GM12875 (cell line): ENCODE results near the gene SLC27A5.
"Not testable (repeated sequence)": the region's sequence is repeated elsewhere in the genome, so short reads cannot be mapped to it uniquely, and the experiment has no call there.

Source experiments
- H3K4me3 ChIP-seq: one replicate; pipeline ENCODE4 v1.5.1; 2011; ENCODE audit warnings: low read depth, low read length, control low read depth
- CTCF ChIP-seq: IDR thresholded peaks from 2 replicates; pipeline ENCODE4 v1.5.1; 2011; ENCODE audit warnings: low read depth, mild to moderate bottlenecking, control low read depth, inconsistent platforms, low read length, moderate library complexity, borderline replicate concordance; ENCODE audit not compliant: insufficient read depth

Gene SLC27A5

GRCh38 chr19:58509731-58510083 is 2.1 kb downstream of the SLC27A5 start:
- no peak overlapping the region for H3K4me3 ChIP-seq
- TF ChIP-seq CTCF, result no peak

DNA sequence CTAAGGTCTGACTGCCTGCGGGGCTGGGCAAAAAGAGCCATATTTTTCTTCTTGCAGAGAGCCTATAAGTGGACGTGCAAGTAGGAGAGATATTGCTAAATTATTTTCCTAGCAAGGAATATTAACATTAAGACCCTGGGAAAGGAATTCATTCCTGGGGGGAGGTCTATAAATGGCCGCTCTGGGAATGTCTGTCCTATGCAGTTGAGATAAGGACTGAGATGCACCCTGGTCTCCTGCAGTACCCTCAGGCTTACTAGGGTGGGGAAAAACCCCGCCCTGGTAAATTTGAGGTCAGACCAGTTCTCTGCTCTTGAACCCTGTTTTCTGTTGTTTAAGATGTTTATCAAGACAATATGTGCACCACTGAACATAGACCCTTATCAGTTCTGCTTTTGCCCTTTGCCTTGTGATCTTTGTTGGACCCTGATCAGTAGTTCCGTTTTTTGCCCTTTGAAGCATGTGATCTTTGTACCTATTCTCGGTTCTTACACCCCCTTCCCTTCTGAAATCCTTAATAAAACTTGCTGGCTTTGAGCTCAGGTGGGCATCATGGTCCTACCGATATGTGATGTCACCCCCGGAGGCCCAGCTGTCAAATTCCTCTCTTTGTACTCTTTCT is 4.1 kb downstream of the SLC27A5 start:
- not testable (repeated sequence) for H3K4me3 ChIP-seq

- no peak overlapping the region for H3K4me3 ChIP-seq
- no peak for TF ChIP-seq CTCF
Measured at GRCh38 chr19:58500242-58500641, 11.6 kb downstream of the SLC27A5 start.

DNA sequence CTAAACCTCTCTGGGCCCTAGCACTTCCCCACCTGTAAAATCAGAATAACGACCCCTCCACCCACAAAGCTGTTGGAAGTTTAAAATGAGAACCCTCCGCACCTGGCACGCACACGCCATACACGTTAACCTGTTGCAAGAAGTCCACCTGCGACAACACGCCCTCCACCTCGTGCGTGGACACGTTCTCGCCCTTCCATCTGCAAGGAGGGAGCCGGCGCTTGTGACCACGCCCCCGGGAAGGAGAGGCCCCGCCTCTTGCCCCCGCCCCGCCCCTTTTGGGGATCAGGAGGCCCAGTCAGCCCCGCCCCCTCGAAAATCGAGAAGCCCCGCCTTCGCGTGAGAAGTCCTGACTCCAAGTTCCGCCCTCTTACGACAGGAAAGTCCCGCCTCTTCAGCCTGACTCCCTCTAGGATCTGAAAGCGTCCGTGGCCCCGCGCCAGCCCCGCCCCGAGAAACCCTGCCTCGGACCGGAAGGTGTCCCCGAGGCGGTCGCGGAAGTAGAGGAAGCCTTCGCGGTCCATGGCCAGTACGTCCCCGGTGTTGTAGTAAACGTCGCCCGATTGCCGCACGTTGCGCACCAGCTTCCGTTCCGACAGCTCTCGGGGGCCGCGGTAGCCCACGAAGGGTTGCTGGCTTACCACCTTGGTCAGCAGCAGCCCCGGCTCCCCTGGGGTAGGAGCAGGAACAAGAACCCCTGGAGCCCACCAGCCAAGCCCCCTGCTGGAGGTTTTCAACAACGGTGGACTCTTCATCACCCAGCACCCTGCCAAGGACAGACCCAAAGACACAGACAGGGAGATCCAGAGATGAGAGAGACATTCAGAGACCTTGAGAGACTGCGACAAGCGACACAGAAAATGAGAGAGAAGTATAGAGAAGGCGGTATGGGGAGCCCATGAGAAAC is 12.5 kb downstream of the SLC27A5 start:
- peak overlapping the region; percentile 54 for H3K4me3 ChIP-seq
- 0 out of 2 replicates have a peak, but pooled peaks have one; percentile 15 for TF ChIP-seq CTCF

DNA sequence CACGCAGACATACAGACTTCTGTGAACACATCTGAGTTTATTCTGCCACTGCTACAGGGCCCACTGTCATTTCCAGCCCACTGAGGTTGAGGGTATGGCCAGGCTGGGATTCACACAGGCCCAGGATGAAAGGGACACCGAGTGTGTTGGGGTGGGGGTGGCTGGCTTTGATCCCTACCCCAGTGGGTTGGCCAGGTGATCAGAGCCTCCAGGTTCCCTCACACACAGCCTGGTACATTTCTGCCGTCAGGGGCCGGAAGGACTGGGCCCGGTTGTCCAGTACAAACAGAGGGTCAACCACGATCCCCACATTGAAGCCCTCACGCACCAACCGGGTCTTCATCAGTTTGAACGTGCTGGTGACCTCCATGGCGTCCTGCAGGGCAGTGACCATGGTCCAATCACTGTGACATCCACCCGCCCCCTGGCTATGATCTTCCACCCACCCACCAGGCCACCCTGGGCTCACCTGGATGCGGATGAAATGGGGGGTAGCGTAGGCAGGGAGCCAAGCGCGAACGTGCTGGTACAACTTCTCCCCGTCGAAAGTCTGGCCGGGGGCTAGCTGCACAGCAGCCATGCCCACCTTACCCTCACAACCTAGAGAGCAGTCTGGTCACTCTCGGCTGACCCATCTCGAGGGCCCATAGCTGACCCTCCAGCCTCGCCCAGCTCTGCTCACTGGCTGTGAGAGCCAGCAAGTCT is 13.3 kb downstream of the SLC27A5 start:
- H3K4me3 ChIP-seq, result peak overlapping the region; percentile 54
- no peak for TF ChIP-seq CTCF

- TF ChIP-seq CTCF, result no peak
- H3K4me3 ChIP-seq, result no peak overlapping the region
Measured at GRCh38 chr19:58497634-58498170, 14.1 kb downstream of the SLC27A5 start.

GRCh38 chr19:58492265-58492664 is 19.5 kb downstream of the SLC27A5 start:
- no peak for TF ChIP-seq CTCF
- no peak overlapping the region for H3K4me3 ChIP-seq
